ENCODE measurements around the gene FKTN. TPM values are rescaled to one million over a fixed set of nuclear protein-coding genes. Genes with fewer than 3 reads are reported as not detected.

FKTN gene
- total and polyA plus RNA-seq, 2 experiments from 2014 or later, result 5.3 to 10.5 TPM

GRCh38 chr9:105681724-105682123, 123.8 kb downstream of the FKTN start:
- Histone ChIP-seq H3K9me3 (ENCODE audit: low read depth) (no peaks in the 10 kb centered on the region), H3K27me3 (no peaks in the 10 kb centered on the region), H3K4me3 (no peak overlapping the region), H3K36me3 (no peaks in the 10 kb centered on the region), H3K27ac (no peak overlapping the region), H3K4me1 (ENCODE audit: low read depth) (no peaks in the 10 kb centered on the region)
- DNase-seq (ENCODE audit: low read depth in 1 of 2, low spot score in 1 of 2), result peak in 1 of 2 donors; percentile 47
- no peak for TF ChIP-seq CTCF (IDR thresholded peaks at IDR 0.05; ENCODE audit: low read depth, low read length)

GRCh38 chr9:105683688-105684275, 125.9 kb downstream of the FKTN start:
- H3K4me3 ChIP-seq, result no peak overlapping the region
- no peaks in the 10 kb centered on the region for H3K27me3 ChIP-seq
- no peak for DNase-seq (ENCODE audit: low read depth in 1 of 2, low spot score in 1 of 2)
- H3K36me3 ChIP-seq, result no peaks in the 10 kb centered on the region
- no peaks in the 10 kb centered on the region for H3K4me1 ChIP-seq (ENCODE audit: low read depth)
- H3K27ac ChIP-seq, result no peak overlapping the region
- no peaks in the 10 kb centered on the region for H3K9me3 ChIP-seq (ENCODE audit: low read depth)
- no peak for TF ChIP-seq CTCF (IDR thresholded peaks at IDR 0.05; ENCODE audit: low read depth, low read length)

GRCh38 chr9:105686936-105687335, 129.0 kb downstream of the FKTN start:
- Histone ChIP-seq H3K4me1 (ENCODE audit: low read depth) (no peaks in the 10 kb centered on the region), H3K4me3 (no peak overlapping the region), H3K27me3 (peaks cover 12% of the 10 kb centered on the region), H3K9me3 (ENCODE audit: low read depth) (no peaks in the 10 kb centered on the region), H3K36me3 (no peaks in the 10 kb centered on the region), H3K27ac (no peak overlapping the region)
- DNase-seq (ENCODE audit: low read depth in 1 of 2, low spot score in 1 of 2), result no peak
- no peak for TF ChIP-seq CTCF (IDR thresholded peaks at IDR 0.05; ENCODE audit: low read depth, low read length)

Other genes with a start within 250 kb of the FKTN start
- gene FSD1L, start 110.1 kb upstream of the FKTN start, total RNA-seq, result 4.3 and 8.8 TPM in 2 replicates
- 10.1 and 11.9 TPM in 2 replicates for gene FSD1L, start 110.1 kb upstream of the FKTN start, polyA plus RNA-seq
- gene TAL2, start 104.3 kb downstream of the FKTN start, total RNA-seq, result not detected in 2 replicates
- gene TAL2, start 104.3 kb downstream of the FKTN start, polyA plus RNA-seq, result 0.73 TPM in 1 of 2 replicates, not detected in the other
- gene TMEM38B, start 136.4 kb downstream of the FKTN start, total RNA-seq, result 17.5 and 21.3 TPM in 2 replicates
- 24.9 and 30.9 TPM in 2 replicates for gene TMEM38B, start 136.4 kb downstream of the FKTN start, polyA plus RNA-seq

Measured in cardiac muscle cell (in vitro differentiated cells and primary cell).